Trophoblast cell (in vitro differentiated cells and primary cell): Measurements from ENCODE around the gene FTO.

Experiments
- DNase-seq, 2 donors: peaks; one replicate each; pipeline ENCODE4 v3.0.0-alpha.2; 2016
- H2AFZ ChIP-seq: 2 replicates; pipeline ENCODE4 v1.6.1; 2013; ENCODE audit warnings: low read length, moderate library complexity, mild to moderate bottlenecking; ENCODE audit not compliant: insufficient read depth, poor library complexity
- H2AK5ac ChIP-seq: 2 replicates; pipeline ENCODE4 v1.6.1; 2013; ENCODE audit warnings: mild to moderate bottlenecking, low read length
- H2BK120ac ChIP-seq: 2 replicates; pipeline ENCODE4 v1.6.1; 2013; ENCODE audit warnings: low read length, mild to moderate bottlenecking, moderate library complexity; ENCODE audit not compliant: insufficient read depth, poor library complexity
- H2BK12ac ChIP-seq: 2 replicates; pipeline ENCODE4 v1.6.1; 2013; ENCODE audit warnings: mild to moderate bottlenecking, low read length, moderate library complexity
- H2BK5ac ChIP-seq: 2 replicates; pipeline ENCODE4 v1.6.1; 2013; ENCODE audit warnings: low read length, low read depth, moderate library complexity, mild to moderate bottlenecking; ENCODE audit not compliant: poor library complexity
- H3K14ac ChIP-seq: 2 replicates; pipeline ENCODE4 v1.6.1; 2013; ENCODE audit warnings: mild to moderate bottlenecking, low read length
- H3K18ac ChIP-seq: 2 replicates; pipeline ENCODE4 v1.6.1; 2013; ENCODE audit warnings: mild to moderate bottlenecking, low read length
- H3K23ac ChIP-seq: 2 replicates; pipeline ENCODE4 v1.6.1; 2013; ENCODE audit warnings: low read length
- H3K27ac ChIP-seq: 2 replicates; pipeline ENCODE4 v1.5.1; 2013; ENCODE audit warnings: low read depth, mild to moderate bottlenecking, inconsistent platforms, low read length, moderate library complexity
- H3K27me3 ChIP-seq: 2 replicates; pipeline ENCODE4 v1.6.1; 2013; ENCODE audit warnings: inconsistent platforms, mild to moderate bottlenecking, low read length, moderate library complexity; ENCODE audit not compliant: insufficient read depth
- H3K36me3 ChIP-seq, 2 experiments: 1 replicate in 1 of 2; 2 replicates in 1 of 2; pipeline ENCODE4 v1.6.1; 2013; ENCODE audit warnings: low read length in 2 of 2, mild to moderate bottlenecking in 2 of 2, moderate library complexity in 1 of 2; ENCODE audit not compliant: insufficient read depth in 2 of 2, control insufficient read depth in 1 of 2
- H3K4ac ChIP-seq: 2 replicates; pipeline ENCODE4 v1.6.1; 2013; ENCODE audit warnings: low read depth, mild to moderate bottlenecking, low read length, moderate library complexity
- H3K4me1 ChIP-seq, 2 experiments: 1 replicate in 1 of 2; 2 replicates in 1 of 2; pipeline ENCODE4 v1.6.1; 2013; ENCODE audit warnings: low read length in 2 of 2, mild to moderate bottlenecking in 2 of 2, moderate library complexity in 1 of 2; ENCODE audit not compliant: insufficient read depth in 2 of 2, control insufficient read depth in 1 of 2
- H3K4me2 ChIP-seq: 2 replicates; pipeline ENCODE4 v1.6.1; 2013; ENCODE audit warnings: inconsistent platforms, mild to moderate bottlenecking, low read length, moderate library complexity
- H3K4me3 ChIP-seq: 2 replicates; pipeline ENCODE4 v1.5.1; 2013; ENCODE audit warnings: mild to moderate bottlenecking, low read depth, low read length, inconsistent platforms
- H3K79me1 ChIP-seq: one replicate; pipeline ENCODE4 v1.6.1; 2013; ENCODE audit warnings: low read length
- H3K79me2 ChIP-seq: 2 replicates; pipeline ENCODE4 v1.6.1; 2013; ENCODE audit warnings: low read length, mild to moderate bottlenecking; ENCODE audit not compliant: control insufficient read depth, insufficient read depth, poor library complexity
- H3K9ac ChIP-seq: 2 replicates; pipeline ENCODE4 v1.6.1; 2013; ENCODE audit warnings: mild to moderate bottlenecking, low read length
- H3K9me3 ChIP-seq: 2 replicates; pipeline ENCODE4 v1.6.1; 2013; ENCODE audit warnings: low read depth, mild to moderate bottlenecking, control low read depth, inconsistent platforms, low read length; ENCODE audit not compliant: insufficient read depth
- H4K12ac ChIP-seq: 2 replicates; pipeline ENCODE4 v1.6.1; 2013; ENCODE audit warnings: low read depth, mild to moderate bottlenecking, low read length, moderate library complexity
- H4K8ac ChIP-seq: 2 replicates; pipeline ENCODE4 v1.6.1; 2013; ENCODE audit warnings: low read depth, mild to moderate bottlenecking, low read length, moderate library complexity
- H4K91ac ChIP-seq: one replicate; pipeline ENCODE4 v1.6.1; 2013; ENCODE audit warnings: low read depth, mild to moderate bottlenecking, low read length, moderate library complexity
- WGBS: extraction: QIAGEN DNeasy Blood & Tissue Kit; methylation state at CpG from one replicate; pipeline ENCODE4 v1.1.7; 2013; ENCODE audit warnings: missing lambda C conversion rate; ENCODE audit not compliant: insufficient read length, insufficient coverage; ENCODE audit errors: extremely low coverage; 5-methylcytosine and 5-hydroxymethylcytosine counted together

The FTO gene

DNA sequence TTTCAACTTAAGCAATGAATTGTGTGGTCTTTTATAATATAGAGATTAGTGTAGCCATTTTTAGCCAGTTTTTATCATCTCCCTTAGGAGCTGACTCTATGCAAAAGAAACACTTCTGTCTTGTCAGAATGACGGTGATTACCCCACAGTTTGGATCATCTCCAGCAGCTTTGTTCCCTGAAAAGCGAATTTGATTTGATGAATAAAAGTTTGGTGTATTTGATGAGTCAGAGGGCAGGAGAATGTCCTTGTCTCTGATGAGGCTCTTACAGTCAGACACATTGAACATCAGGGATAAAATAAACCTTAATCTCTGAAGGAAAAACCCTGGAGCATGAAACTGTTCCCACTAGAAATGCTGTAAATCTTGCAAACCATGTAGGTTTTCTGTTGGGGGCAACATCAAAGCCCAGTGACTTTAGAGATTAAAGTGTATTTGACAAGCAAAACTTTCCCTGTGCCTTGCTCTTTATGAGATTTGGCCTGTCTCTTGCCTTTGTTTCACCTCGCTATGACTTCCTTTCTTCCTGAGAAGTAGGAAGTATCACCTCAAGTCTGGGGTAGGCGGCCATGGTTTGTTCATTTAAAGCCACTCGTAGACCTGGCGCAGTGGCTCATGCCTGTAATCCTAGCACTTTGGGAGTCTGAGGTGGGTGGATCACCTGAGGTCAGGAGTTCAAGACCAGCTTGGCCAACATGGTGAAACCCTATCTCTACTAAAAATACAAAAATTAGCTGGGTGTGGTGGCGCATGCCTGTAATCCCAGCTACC, 209.3 kb downstream of the FTO start:
- Histone ChIP-seq H3K36me3 (no peaks in the 10 kb centered on the region), H3K27ac (no peak overlapping the region), H3K4ac (no peak overlapping the region), H3K27me3 (no peaks in the 10 kb centered on the region), H3K4me1 (peaks cover 0 to 5% of the 10 kb centered on the region in 2 experiments), H3K79me2 (no peaks in the 10 kb centered on the region), H4K91ac (no peak overlapping the region), H4K8ac (no peak overlapping the region), H3K4me2 (no peak overlapping the region), H2BK5ac (no peak overlapping the region), H4K12ac (no peak overlapping the region), H3K18ac (no peak overlapping the region), H3K79me1 (no peaks in the 10 kb centered on the region), H3K23ac (no peak overlapping the region), H3K9ac (no peak overlapping the region), H3K14ac (no peak overlapping the region), H3K9me3 (no peaks in the 10 kb centered on the region), H2BK120ac (no peak overlapping the region), H3K4me3 (no peak overlapping the region), H2AFZ (no peak overlapping the region), H2BK12ac (no peak overlapping the region), H2AK5ac (no peak overlapping the region)
- no peak for DNase-seq
- WGBS: no CpG with 5 or more reads among the region's 7 CpGs

DNA sequence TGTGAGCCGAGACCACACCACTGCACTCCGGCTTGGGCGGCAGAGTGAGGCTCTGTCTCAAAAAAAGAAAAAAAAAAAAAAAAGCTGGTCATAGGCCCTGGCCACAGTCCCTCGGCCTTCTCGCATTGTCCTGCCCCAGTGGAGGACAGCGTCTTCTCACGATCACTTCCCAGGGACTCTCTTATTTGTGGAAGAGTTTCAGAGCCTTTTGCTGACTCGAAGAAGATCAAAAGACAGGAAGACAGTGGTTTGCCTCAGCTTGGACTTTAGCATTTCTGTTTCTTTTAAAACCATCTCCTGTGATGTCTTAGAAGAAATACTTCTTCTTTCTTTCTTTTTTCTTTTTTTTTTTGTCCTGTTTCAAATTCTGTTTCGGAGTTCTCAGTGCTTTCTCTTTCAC, 210.0 kb downstream of the FTO start:
- no peak overlapping the region for H3K27ac ChIP-seq
- H3K79me1 ChIP-seq: no peaks in the 10 kb centered on the region
- H4K8ac ChIP-seq: no peak overlapping the region
- WGBS: no CpG with 5 or more reads among the region's 9 CpGs
- no peak overlapping the region for H3K9ac ChIP-seq
- no peaks in the 10 kb centered on the region for H3K79me2 ChIP-seq
- DNase-seq: no peak
- no peak overlapping the region for H2BK12ac ChIP-seq
- no peak overlapping the region for H2BK120ac ChIP-seq
- H2AK5ac ChIP-seq: no peak overlapping the region
- no peak overlapping the region for H3K4ac ChIP-seq
- H3K27me3 ChIP-seq: no peaks in the 10 kb centered on the region
- H3K4me1 ChIP-seq: peaks cover 0 to 5% of the 10 kb centered on the region in 2 experiments
- H3K4me2 ChIP-seq: no peak overlapping the region
- no peak overlapping the region for H2BK5ac ChIP-seq
- no peak overlapping the region for H2AFZ ChIP-seq
- H4K12ac ChIP-seq: no peak overlapping the region
- no peak overlapping the region for H3K23ac ChIP-seq
- H3K18ac ChIP-seq: no peak overlapping the region
- H3K9me3 ChIP-seq: no peaks in the 10 kb centered on the region
- no peak overlapping the region for H3K14ac ChIP-seq
- no peaks in the 10 kb centered on the region for H3K36me3 ChIP-seq
- no peak overlapping the region for H4K91ac ChIP-seq
- H3K4me3 ChIP-seq: no peak overlapping the region

DNA sequence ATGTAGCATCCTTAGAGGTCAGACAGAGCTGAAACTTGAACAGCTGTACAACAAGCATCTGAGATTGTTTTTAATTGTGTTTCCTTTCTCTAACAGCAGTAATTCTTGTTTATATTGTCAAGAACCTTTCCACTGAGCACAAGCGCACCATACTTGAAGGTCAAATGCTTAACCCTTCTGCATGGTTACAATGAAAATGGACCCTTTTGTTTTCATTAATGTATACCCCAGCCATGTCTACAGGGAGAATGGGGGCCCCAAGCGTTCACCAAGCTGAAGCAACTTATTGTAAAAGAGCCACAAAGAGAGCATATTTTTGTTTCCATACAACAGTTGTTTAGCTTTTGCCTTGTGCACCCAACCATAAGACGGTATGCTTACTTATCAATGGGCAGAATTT, 210.8 kb downstream of the FTO start:
- Histone ChIP-seq H2BK5ac (no peak overlapping the region), H2BK12ac (no peak overlapping the region), H2AFZ (no peak overlapping the region), H3K4ac (no peak overlapping the region), H3K9ac (no peak overlapping the region), H4K91ac (no peak overlapping the region), H3K36me3 (no peaks in the 10 kb centered on the region), H3K4me1 (peaks cover 0 to 5% of the 10 kb centered on the region in 2 experiments), H3K27ac (no peak overlapping the region), H3K27me3 (no peaks in the 10 kb centered on the region), H4K8ac (no peak overlapping the region), H3K18ac (no peak overlapping the region), H3K79me1 (no peaks in the 10 kb centered on the region), H4K12ac (no peak overlapping the region), H3K4me3 (no peak overlapping the region), H3K9me3 (no peaks in the 10 kb centered on the region), H2AK5ac (no peak overlapping the region), H3K79me2 (no peaks in the 10 kb centered on the region), H2BK120ac (no peak overlapping the region), H3K23ac (no peak overlapping the region), H3K14ac (no peak overlapping the region), H3K4me2 (no peak overlapping the region)
- no CpG with 5 or more reads among the region's 3 CpGs for WGBS
- no peak for DNase-seq

DNA sequence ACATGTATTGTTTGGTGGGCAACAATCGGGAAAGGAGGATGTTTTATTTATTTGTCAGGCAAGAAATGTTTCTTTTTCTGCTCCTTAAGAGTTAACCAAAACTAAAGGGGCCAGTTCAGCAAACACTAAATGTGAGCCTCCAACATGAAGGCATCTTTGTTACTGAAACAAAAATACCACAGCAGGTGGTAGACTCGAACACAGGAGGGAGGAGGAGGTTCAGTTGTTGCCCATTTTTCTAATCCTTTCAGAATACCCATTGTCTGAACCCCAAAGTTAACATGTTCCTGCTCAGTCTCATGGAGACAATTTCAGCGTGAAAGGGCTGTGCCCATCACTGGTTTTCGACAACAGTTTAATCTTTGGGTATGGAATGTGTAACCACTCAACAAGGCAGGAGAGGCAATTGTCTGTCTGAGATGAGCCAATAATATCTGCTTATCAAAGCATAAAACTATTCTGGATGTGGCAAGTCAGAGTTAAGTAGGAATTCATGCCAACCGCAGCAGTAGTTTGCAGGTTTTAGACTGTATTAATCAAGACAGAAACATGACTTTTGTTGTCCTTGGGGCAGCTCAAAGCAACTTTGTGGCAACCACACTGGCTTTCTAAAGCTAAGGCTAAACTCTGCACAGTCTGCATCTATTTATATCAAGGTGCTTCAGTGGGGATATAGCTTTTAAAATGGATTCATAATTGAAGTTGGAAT, 211.7 kb downstream of the FTO start:
- peaks cover 0 to 5% of the 10 kb centered on the region in 2 experiments for H3K4me1 ChIP-seq
- H3K36me3 ChIP-seq: no peaks in the 10 kb centered on the region
- no peaks in the 10 kb centered on the region for H3K27me3 ChIP-seq
- H3K18ac ChIP-seq: no peak overlapping the region
- H3K4me3 ChIP-seq: no peak overlapping the region
- no peak overlapping the region for H4K12ac ChIP-seq
- H3K14ac ChIP-seq: no peak overlapping the region
- no peak overlapping the region for H2BK12ac ChIP-seq
- no peak overlapping the region for H4K8ac ChIP-seq
- no peak overlapping the region for H3K23ac ChIP-seq
- no peak overlapping the region for H2AK5ac ChIP-seq
- no peaks in the 10 kb centered on the region for H3K9me3 ChIP-seq
- H3K4me2 ChIP-seq: no peak overlapping the region
- H3K79me2 ChIP-seq: no peaks in the 10 kb centered on the region
- H2BK5ac ChIP-seq: no peak overlapping the region
- no peak for DNase-seq
- no peak overlapping the region for H4K91ac ChIP-seq
- no peak overlapping the region for H3K9ac ChIP-seq
- no peak overlapping the region for H2BK120ac ChIP-seq
- no CpG with 5 or more reads among the region's 5 CpGs for WGBS
- H3K79me1 ChIP-seq: no peaks in the 10 kb centered on the region
- no peak overlapping the region for H3K4ac ChIP-seq
- H3K27ac ChIP-seq: no peak overlapping the region
- no peak overlapping the region for H2AFZ ChIP-seq
